D721Med (cell line): ENCODE measurements around the gene FLYWCH1.

ENCODE experiments used
- DNase-seq: peaks from one replicate; pipeline ENCODE4 v3.0.0; 2011; ENCODE audit warnings: low spot score; ENCODE audit not compliant: insufficient read length
- FAIRE-seq: peaks from 2 replicates; lab custom pipeline; 2011; peaks lifted over from hg19 to GRCh38; lab: Jason Lieb, UNC
- TF ChIP-seq, protein P1 (sequence below): IDR thresholded peaks from 2 replicates; pipeline ENCODE4 v1.5.1; 2012; ENCODE audit warnings: mild to moderate bottlenecking, control low read depth; ENCODE audit not compliant: insufficient read depth; ENCODE audit errors: missing control alignments

The FLYWCH1 gene

DNA sequence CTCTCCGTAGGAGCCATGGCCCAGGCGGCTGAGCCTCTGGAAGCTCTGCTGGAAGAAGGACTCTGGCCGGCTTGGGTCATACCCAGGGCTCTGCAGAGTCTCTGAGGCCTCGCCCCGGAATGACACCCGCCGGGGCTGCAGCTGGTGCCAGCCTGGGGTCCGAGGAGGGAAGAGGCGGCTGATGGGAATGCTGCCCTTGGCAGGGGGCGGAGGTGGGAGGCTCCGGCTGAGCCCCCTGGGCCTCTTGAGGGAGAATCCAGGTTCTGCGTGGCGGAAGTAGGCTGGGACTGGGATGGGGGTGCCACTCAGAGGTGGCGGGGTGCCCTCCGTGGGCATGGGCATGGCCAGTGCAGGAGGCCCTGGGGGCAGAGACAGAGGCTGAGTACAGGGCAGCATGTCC, 64.9 kb downstream of the FLYWCH1 start:
- TF ChIP-seq, protein P1, sequence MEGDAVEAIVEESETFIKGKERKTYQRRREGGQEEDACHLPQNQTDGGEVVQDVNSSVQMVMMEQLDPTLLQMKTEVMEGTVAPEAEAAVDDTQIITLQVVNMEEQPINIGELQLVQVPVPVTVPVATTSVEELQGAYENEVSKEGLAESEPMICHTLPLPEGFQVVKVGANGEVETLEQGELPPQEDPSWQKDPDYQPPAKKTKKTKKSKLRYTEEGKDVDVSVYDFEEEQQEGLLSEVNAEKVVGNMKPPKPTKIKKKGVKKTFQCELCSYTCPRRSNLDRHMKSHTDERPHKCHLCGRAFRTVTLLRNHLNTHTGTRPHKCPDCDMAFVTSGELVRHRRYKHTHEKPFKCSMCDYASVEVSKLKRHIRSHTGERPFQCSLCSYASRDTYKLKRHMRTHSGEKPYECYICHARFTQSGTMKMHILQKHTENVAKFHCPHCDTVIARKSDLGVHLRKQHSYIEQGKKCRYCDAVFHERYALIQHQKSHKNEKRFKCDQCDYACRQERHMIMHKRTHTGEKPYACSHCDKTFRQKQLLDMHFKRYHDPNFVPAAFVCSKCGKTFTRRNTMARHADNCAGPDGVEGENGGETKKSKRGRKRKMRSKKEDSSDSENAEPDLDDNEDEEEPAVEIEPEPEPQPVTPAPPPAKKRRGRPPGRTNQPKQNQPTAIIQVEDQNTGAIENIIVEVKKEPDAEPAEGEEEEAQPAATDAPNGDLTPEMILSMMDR, result no peak
- no peak for DNase-seq
- FAIRE-seq, result no peak

DNA sequence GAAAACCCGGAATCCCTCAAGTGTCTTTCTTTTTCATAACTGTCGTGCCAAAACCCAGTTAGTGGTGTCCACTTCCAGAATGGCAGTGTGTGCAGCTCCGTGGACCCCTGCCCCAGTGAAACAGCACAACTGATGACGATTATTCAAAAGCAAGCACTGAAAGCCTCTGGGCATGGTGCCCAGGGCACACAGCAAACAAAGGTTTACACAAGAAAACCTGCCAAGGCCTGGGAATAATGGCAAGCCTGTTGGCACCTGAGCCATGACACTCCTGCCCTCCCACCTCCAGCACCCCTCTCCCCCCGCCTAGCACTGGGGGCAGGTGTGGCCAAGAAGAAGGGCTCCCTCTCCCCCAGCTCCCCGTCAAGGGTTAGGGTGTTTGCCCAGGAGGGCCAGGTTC, 65.7 kb downstream of the FLYWCH1 start:
- no peak for FAIRE-seq
- TF ChIP-seq, protein P1, result no peak
- DNase-seq, result no peak

DNA sequence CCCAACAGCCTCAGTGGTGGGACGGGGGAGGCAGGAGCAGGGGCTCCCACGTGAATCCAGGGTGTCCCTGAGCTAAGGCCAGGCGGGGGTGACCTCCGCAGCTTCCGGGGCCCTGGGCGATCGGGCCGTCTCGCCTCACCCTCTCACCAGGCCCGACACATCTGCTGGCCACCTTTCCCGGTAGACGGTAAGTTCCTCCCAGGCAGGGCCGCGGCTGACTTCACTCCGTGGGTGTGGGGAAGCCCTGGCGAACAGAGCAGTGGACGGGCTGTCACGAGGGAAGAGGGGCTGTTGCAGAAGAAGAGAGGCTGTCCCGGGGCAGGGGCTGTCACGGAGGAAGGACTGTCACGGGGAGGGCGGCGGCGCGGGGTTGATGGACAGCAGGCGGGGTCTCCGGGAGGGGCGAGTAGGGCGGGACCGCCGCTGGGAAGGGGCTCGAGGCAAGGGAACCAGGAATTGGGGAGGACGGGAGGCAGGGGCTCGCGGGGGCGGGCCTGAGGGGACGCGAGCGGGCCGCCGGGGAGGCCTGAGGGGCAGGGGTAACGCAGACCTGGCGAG, 68.0 kb downstream of the FLYWCH1 start:
- FAIRE-seq (no peak), DNase-seq (no peak)
- TF ChIP-seq, protein P1, result no peak

DNA sequence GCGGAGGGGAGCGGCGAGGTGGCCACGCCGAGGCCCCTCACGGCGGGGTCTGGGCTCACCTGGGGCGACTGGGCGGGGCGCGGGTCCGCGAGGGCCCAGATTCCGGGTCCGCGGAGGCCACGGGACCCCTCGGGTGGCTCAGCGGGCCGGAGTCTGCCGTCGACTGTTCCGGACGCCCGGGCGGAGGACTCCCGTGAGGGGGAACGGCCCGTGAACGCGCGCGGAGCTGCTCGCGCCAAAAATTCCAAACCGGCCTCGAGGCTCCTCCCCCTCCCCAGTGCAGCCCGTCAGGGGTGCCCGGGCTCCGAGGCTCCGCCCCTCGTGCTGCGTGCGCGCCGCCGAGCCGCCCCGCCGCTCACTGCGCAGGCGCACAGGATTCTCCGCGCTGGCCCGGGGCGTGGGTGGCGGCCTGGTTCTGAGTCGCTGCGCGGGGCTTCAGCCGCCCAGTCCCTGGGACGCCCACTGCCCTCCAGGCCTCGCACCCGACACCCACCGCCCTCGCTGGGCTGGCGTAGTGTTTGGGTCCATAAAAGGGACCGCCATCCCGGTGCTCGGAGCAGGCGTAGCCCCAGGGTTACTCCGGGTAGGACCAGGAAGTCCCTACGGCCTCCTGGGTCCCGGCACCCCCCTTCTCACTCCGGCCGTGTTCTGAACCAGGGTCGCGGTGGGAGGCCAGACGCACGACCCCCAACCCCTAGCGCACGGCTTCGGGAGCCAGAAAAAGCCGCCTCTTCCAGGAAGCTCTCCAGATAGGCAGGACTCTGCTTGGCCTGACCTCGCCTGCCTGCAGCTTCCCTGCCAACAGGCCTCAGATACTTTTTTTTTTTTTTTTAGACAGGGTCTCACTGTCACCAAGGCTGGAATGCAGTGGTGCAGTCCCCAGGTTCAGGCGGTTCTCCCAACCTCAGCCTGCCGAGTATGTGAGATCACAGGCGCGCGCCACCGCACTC, 68.8 kb downstream of the FLYWCH1 start, which contains the start of gene PKMYT1:
Gene PKMYT1, minus strand, starts transcription at position 220 of the 950 bp plus-strand sequence. CDS start 789 bp downstream, outside the sequence.
- FAIRE-seq (no peak), DNase-seq (peak; percentile 99)
- TF ChIP-seq, protein P1, result no peak

DNA sequence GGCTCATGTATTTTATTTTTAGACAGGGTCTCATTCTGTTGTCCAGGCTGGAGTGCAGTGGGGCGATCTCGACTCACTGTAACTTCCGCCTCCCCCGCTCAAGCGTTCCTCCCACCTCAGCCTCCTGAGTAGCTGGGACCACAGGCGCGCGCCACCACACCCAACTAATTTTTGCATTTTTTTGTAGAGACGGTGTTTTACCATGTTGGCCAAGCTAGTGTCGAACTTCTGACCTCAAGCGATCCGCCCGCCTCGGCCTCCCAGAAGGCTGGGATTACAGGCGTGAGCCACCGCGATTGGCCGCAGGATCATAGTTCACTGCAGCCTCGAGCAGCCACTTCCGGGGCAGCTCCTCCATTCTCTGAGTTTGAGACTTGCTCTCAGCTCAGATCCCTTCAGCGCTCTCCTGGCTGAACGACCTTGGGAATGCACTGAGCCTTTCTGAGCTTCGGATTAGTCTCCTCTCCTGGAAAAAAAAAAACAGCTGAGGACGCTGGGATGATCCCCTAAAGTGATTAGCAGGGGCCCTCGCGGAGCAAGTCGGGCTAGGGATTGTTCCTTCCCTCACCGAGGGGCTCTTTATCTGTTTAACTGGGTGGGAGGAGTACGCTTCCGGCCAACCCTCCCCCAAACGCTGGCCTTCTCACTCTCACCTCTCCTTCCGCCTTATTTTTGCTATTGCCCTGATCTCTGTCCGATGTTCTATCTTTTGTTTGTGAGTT, 69.6 kb downstream of the FLYWCH1 start:
- FAIRE-seq (no peak), DNase-seq (peak; percentile 93)
- TF ChIP-seq, protein P1, result no peak

DNA sequence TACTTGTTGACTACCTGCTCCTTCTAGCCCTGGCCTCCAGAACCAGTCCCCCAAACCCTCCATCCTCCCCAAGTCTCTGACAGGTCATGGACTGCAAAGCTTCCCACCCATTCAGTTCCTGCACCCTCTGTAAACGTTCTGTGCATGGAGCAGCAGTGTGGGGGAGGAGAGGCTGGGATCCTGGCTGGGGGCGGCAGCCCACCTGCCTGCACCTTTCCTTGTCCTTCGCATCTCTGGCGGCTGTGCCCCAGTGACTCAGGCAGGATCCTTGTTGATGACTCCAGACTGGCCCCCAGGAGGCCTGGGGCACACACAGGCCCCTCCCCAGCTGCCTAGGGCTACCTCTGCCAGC, 70.1 kb downstream of the FLYWCH1 start:
- DNase-seq, result no peak
- TF ChIP-seq, protein P1, result no peak
- FAIRE-seq, result no peak
